HG03025 (cell line): ENCODE data around the gene CATSPERZ.
"Not testable (repeated sequence)": the region's sequence is repeated elsewhere in the genome, so short reads cannot be mapped to it uniquely, and the experiment has no call there.

Experiments
- ATAC-seq: cut with Tn5 transposase; IDR thresholded peaks from one replicate; pipeline ENCODE4 v1.9.1; 2021; ENCODE audit warnings: mild to moderate bottlenecking, moderate library complexity; ENCODE audit not compliant: unreplicated experiment, low FRiP score

Gene CATSPERZ

GRCh38 chr11:64316672-64317324, 16.6 kb downstream of the CATSPERZ start:
- ATAC-seq: peak; percentile 6

- ATAC-seq: peak; percentile 57
Observed at GRCh38 chr11:64317325-64317960, 17.3 kb downstream of the CATSPERZ start, which contains the start of gene TRMT112. Gene TRMT112, minus strand, starts transcription at chr11:64317559. Its CDS starts 33 bp downstream, at chr11:64317526.

GRCh38 chr11:64317961-64318765, 18.0 kb downstream of the CATSPERZ start, which contains the start of gene PRDX5:
Gene PRDX5, plus strand, starts transcription at chr11:64318121. Its CDS starts 95 bp downstream, at chr11:64318216.
- ATAC-seq: peak; percentile 70

GRCh38 chr11:64318766-64319761, 18.9 kb downstream of the CATSPERZ start:
- ATAC-seq: no peak

GRCh38 chr11:64320556-64320955, 20.4 kb downstream of the CATSPERZ start:
- no peak for ATAC-seq

- ATAC-seq: no peak
Observed at GRCh38 chr11:64321026-64321425, 20.9 kb downstream of the CATSPERZ start.

GRCh38 chr11:64321533-64321932, 21.4 kb downstream of the CATSPERZ start:
- no peak for ATAC-seq

- ATAC-seq: no peak
Observed at GRCh38 chr11:64322925-64323260, 22.7 kb downstream of the CATSPERZ start.

GRCh38 chr11:64323373-64323772, 23.2 kb downstream of the CATSPERZ start:
- ATAC-seq: no peak

- ATAC-seq: not testable (repeated sequence)
Observed at GRCh38 chr11:64323984-64324383, 23.8 kb downstream of the CATSPERZ start.

- no peak for ATAC-seq
Observed at GRCh38 chr11:64324692-64325469, 24.7 kb downstream of the CATSPERZ start.

GRCh38 chr11:64327375-64327774, 27.2 kb downstream of the CATSPERZ start:
- ATAC-seq: no peak

GRCh38 chr11:64327993-64328392, 27.8 kb downstream of the CATSPERZ start:
- no peak for ATAC-seq

- no peak for ATAC-seq
Observed at GRCh38 chr11:64330888-64331287, 30.7 kb downstream of the CATSPERZ start.

GRCh38 chr11:64331569-64332371, 31.6 kb downstream of the CATSPERZ start:
- ATAC-seq: no peak

GRCh38 chr11:64333556-64333955, 33.4 kb downstream of the CATSPERZ start:
- no peak for ATAC-seq

- ATAC-seq: no peak
Observed at GRCh38 chr11:64334764-64335735, 34.9 kb downstream of the CATSPERZ start.
